Activated CD4-positive, CD25-positive, alpha-beta regulatory T cell treated with anti-CD3 and anti-CD28 coated beads, Interleukin-2, amount 50 U/mL, for 16 hours (primary cell): ENCODE results near the gene NDUFB3.
"Not testable (repeated sequence)": the region's sequence is repeated elsewhere in the genome, so short reads cannot be mapped to it uniquely, and the experiment has no call there.

Experiments
- DNase-seq: peaks from one replicate; pipeline ENCODE4 v3.0.0-alpha.2; 2020; ENCODE audit warnings: low read depth, low spot score

NDUFB3 gene

GRCh38 chr2:201071479-201072200 lies at the start of gene NDUFB3, which contains the start of gene HYCC2:
Gene NDUFB3 (plus strand): TSS chr2:201072001. CDS start chr2:201078883, 6,882 bp downstream.
Gene HYCC2 (minus strand): TSS chr2:201071671. CDS start chr2:201024009, 47,662 bp downstream.
- DNase-seq: peak; percentile 84

GRCh38 chr2:201024518-201024917 lies 47.3 kb upstream of the NDUFB3 start:
- no peak for DNase-seq

- DNase-seq: not testable (repeated sequence)
Measured at GRCh38 chr2:201034355-201034754, 37.4 kb upstream of the NDUFB3 start.

- DNase-seq: not testable (repeated sequence)
Measured at GRCh38 chr2:201038361-201038760, 33.4 kb upstream of the NDUFB3 start.

- no peak for DNase-seq
Measured at GRCh38 chr2:201038855-201039254, 32.9 kb upstream of the NDUFB3 start.

GRCh38 chr2:201040867-201041628 lies 30.8 kb upstream of the NDUFB3 start:
- no peak for DNase-seq

- not testable (repeated sequence) for DNase-seq
Measured at GRCh38 chr2:201042451-201042850, 29.4 kb upstream of the NDUFB3 start.

- DNase-seq: not testable (repeated sequence)
Measured at GRCh38 chr2:201043050-201043449, 28.8 kb upstream of the NDUFB3 start.

- DNase-seq: no peak
Measured at GRCh38 chr2:201046881-201047280, 24.9 kb upstream of the NDUFB3 start.

- no peak for DNase-seq
Measured at GRCh38 chr2:201049455-201049854, 22.3 kb upstream of the NDUFB3 start.

- DNase-seq: no peak
Measured at GRCh38 chr2:201057087-201057521, 14.7 kb upstream of the NDUFB3 start.

GRCh38 chr2:201057715-201058248 lies 14.0 kb upstream of the NDUFB3 start:
- DNase-seq: no peak

GRCh38 chr2:201058914-201059313 lies 12.9 kb upstream of the NDUFB3 start:
- no peak for DNase-seq

GRCh38 chr2:201059961-201060755 lies 11.6 kb upstream of the NDUFB3 start:
- DNase-seq: no peak

- DNase-seq: not testable (repeated sequence)
Measured at GRCh38 chr2:201063516-201063915, 8.3 kb upstream of the NDUFB3 start.

GRCh38 chr2:201064797-201065329 lies 6.9 kb upstream of the NDUFB3 start:
- no peak for DNase-seq

GRCh38 chr2:201070948-201071478 lies 788 bp upstream of the NDUFB3 start:
- DNase-seq: no peak

- DNase-seq: no peak
Measured at GRCh38 chr2:201072201-201072530, 365 bp downstream of the NDUFB3 start.

- DNase-seq: no peak
Measured at GRCh38 chr2:201073071-201073470, 1.3 kb downstream of the NDUFB3 start.

- no peak for DNase-seq
Measured at GRCh38 chr2:201074996-201075395, 3.2 kb downstream of the NDUFB3 start.

- no peak for DNase-seq
Measured at GRCh38 chr2:201084863-201085262, 13.1 kb downstream of the NDUFB3 start.
